ENCODE results near the gene PRX.

The PRX gene

DNA sequence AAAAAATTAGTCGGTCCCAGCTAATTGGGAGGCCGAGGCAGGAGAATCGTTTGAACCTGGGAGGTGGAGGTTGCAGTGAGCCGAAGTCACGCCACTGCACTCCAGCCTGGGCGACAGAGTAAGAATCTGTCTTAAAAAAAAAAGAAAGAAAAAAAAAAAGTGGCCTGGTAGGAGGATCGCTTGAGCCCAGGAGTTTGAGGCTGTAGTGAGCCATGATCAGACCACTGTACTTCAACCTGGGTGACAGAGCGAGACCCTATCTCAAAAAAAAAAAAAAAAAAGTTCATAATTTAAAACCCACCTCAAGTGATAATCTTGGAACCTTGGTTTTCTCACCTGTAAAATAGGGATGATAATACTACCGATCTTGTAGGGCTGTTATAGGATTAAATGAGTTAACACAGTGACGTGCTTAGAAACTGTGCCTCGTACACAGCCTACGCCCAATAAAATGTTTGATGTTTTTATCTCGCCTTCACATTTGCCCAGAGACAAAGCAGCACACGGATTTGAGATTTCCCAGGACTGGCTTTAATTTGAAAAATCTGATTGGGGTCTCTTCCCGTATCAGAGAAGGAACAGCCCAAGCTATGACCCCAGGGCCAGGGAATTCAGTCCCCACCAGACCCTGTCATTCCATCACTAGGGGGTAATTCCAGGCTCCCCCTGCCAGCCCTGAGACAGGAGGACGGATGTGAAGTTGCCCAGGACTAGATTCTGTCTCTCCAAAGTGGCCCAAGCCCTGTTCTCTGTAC lies 9.0 kb upstream of the PRX start:
- H3K4me3 ChIP-seq (ENCODE audit: low read length): no peak overlapping the region
- TF ChIP-seq, protein P1, sequence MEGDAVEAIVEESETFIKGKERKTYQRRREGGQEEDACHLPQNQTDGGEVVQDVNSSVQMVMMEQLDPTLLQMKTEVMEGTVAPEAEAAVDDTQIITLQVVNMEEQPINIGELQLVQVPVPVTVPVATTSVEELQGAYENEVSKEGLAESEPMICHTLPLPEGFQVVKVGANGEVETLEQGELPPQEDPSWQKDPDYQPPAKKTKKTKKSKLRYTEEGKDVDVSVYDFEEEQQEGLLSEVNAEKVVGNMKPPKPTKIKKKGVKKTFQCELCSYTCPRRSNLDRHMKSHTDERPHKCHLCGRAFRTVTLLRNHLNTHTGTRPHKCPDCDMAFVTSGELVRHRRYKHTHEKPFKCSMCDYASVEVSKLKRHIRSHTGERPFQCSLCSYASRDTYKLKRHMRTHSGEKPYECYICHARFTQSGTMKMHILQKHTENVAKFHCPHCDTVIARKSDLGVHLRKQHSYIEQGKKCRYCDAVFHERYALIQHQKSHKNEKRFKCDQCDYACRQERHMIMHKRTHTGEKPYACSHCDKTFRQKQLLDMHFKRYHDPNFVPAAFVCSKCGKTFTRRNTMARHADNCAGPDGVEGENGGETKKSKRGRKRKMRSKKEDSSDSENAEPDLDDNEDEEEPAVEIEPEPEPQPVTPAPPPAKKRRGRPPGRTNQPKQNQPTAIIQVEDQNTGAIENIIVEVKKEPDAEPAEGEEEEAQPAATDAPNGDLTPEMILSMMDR (conservative IDR thresholded peaks at IDR 0.05; ENCODE audit: low read length): no peak
- no peak for DNase-seq (ENCODE audit: low read depth)

GRCh38 chr19:40420766-40421765 lies 7.9 kb upstream of the PRX start:
- peak overlapping the region; percentile 80 for H3K4me3 ChIP-seq (ENCODE audit: low read length)
- DNase-seq (ENCODE audit: low read depth): peak; percentile 92
- TF ChIP-seq, protein P1 (conservative IDR thresholded peaks at IDR 0.05; ENCODE audit: low read length): peak; percentile 92

DNA sequence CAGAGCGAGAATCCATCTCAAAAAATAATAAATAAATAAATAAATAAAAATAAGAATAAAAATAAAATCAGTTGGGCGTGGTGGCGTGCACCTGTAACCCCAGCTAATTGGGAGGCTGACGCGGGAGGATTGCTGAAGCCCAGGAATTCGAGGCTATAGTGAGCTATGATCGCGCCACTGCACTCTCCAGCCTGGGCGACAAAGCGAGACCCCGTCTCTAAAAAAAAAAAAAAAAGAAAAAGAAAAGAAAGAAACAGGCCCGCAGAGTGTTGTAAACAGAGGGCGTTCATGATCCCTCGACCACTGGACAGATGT lies 7.2 kb upstream of the PRX start:
- TF ChIP-seq, protein P1 (conservative IDR thresholded peaks at IDR 0.05; ENCODE audit: low read length): no peak
- H3K4me3 ChIP-seq (ENCODE audit: low read length): peak overlapping the region; percentile 80
- no peak for DNase-seq (ENCODE audit: low read depth)

DNA sequence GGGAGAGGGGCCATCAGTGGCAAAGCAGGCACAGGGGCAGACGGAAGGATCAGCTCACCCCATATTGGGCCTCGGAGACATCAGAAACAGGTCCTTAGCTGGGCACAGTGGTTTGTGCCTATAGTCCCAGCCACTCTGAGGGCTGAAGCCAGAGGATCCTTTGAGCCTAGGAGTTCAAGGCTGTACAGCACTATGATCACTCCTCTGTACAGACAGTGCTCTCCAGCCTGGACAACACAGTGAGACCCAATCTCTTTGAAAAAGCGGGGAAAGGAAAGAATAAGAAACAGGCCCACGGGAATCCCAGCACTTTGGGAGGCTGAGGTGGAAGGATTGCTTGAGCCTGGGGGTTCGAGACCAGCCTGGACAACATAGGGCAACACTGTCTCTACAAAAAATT lies 6.6 kb upstream of the PRX start:
- TF ChIP-seq, protein P1 (conservative IDR thresholded peaks at IDR 0.05; ENCODE audit: low read length): no peak
- H3K4me3 ChIP-seq (ENCODE audit: low read length): no peak overlapping the region
- no peak for DNase-seq (ENCODE audit: low read depth)

- TF ChIP-seq, protein P1 (conservative IDR thresholded peaks at IDR 0.05; ENCODE audit: low read length): no peak
- no peak for DNase-seq (ENCODE audit: low read depth)
- no peak overlapping the region for H3K4me3 ChIP-seq (ENCODE audit: low read length)
Measured at GRCh38 chr19:40419066-40419612, 6.0 kb upstream of the PRX start.

GRCh38 chr19:40418040-40418439 lies 4.9 kb upstream of the PRX start:
- no peak overlapping the region for H3K4me3 ChIP-seq (ENCODE audit: low read length)
- DNase-seq (ENCODE audit: low read depth): no peak
- TF ChIP-seq, protein P1 (conservative IDR thresholded peaks at IDR 0.05; ENCODE audit: low read length): no peak

Measured in AG10803 (cell line).